ENCODE results near the gene CCDC201. TPM values are rescaled to one million over a fixed set of nuclear protein-coding genes. Genes with fewer than 3 reads are reported as not detected.

Gene CCDC201
- total and polyA plus RNA-seq, 2 of the 8 experiments (the other 6 are each of a cell fraction or from before 2014, with no cell fraction given), result not detected

DNA sequence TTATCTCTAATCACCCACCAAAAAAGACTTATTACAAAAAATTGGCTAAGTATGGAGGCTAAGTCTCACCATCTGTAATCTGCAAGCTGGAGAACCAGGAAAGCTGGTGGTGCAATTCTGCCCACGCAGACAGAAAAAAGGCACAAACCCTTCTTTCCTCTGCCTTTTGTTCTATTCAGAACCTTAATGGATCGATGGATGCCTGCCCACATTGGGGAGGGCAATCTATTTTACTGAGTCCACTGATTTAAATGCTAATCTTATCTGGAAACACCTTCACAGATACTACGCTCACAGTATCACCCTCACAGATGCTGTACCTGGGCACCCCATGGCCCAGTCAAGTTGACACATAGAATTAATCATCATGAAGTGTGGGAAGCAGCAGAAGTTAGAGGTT, 38.0 kb upstream of the CCDC201 start:
- 93% methylated on average over 3 of the region's 3 CpGs; no CpG with 5 or more reads in 1 of the 2 experiments for WGBS, 2 experiments (ENCODE audit: extremely low coverage in 1 of 2, insufficient coverage in 1 of 2, insufficient read length in 1 of 2, insufficient replicate concordance in 2 of 2, low coverage in 1 of 2, low lambda C conversion rate in 2 of 2, missing lambda C conversion rate in 1 of 2)
- H2BK12ac ChIP-seq (ENCODE audit: low read depth, low read length), result no peak overlapping the region
- CTCF ChIA-PET (ENCODE audit: partially characterized antibody), result interaction anchor here (0.7 to 2.4 kb wide), 4 partner anchors 9 to 441 kb away, joined by 3 to 12 read pairs (median 5); no protein-coding TSS in a partner anchor
- no peak overlapping the region for H2BK20ac ChIP-seq (ENCODE audit: low read length)
- no peak overlapping the region for H3K4me3 ChIP-seq (ENCODE audit: extremely low read depth in 1 of 4, insufficient read depth in 2 of 4, low read depth in 3 of 4, low read length in 4 of 4)
- no peaks in the 10 kb centered on the region for H3K4me1 ChIP-seq (replicated peaks in 1 of 4; ENCODE audit: control insufficient read depth in 3 of 4, insufficient read depth in 4 of 4, low read length in 3 of 4)
- no peak overlapping the region for H3K23ac ChIP-seq (ENCODE audit: insufficient read length)
- no peak overlapping the region for H3K4me2 ChIP-seq (ENCODE audit: insufficient read depth in 1 of 2, low read depth in 2 of 2, low read length in 2 of 2)
- H3K14ac ChIP-seq (ENCODE audit: insufficient read length), result no peak overlapping the region
- TF ChIP-seq KDM5A (IDR thresholded peaks at IDR 0.05; ENCODE audit: low read length), result no peak
- no peak for TF ChIP-seq JUN (IDR thresholded peaks at IDR 0.05; ENCODE audit: low read depth, low read length)
- no peak for TF ChIP-seq TBP (IDR thresholded peaks at IDR 0.05; ENCODE audit: low read depth, low read length)
- no peak for TF ChIP-seq ATF3 (IDR thresholded peaks at IDR 0.05; ENCODE audit: insufficient read depth, low read depth, low read length)
- no peaks in the 10 kb centered on the region for H4K20me1 ChIP-seq (replicated peaks in 1 of 2; ENCODE audit: control insufficient read depth in 1 of 2, insufficient read depth in 2 of 2, low read length in 2 of 2)
- POLR2A ChIA-PET (ENCODE audit: partially characterized antibody), result no interaction called here
- H3K18ac ChIP-seq (ENCODE audit: extremely low read depth, low read length), result no peak overlapping the region
- H3K56ac ChIP-seq (replicated peaks; ENCODE audit: insufficient read length, low read depth, low read length), result no peak overlapping the region
- no peak overlapping the region for H4K5ac ChIP-seq (ENCODE audit: insufficient read length, low read depth, low read length)
- no peak overlapping the region for H2BK15ac ChIP-seq (ENCODE audit: low read length)
- no peaks in the 10 kb centered on the region for H3K23me2 ChIP-seq (ENCODE audit: low read depth, low read length)
- no peak for FAIRE-seq
- H2BK120ac ChIP-seq (replicated peaks; ENCODE audit: low read depth, low read length), result no peak overlapping the region
- no peak overlapping the region for H4K8ac ChIP-seq (ENCODE audit: extremely low read depth, insufficient read depth, low read length)
- no peak overlapping the region for H2AK5ac ChIP-seq (ENCODE audit: low read depth, low read length)
- no peak overlapping the region for H3K9ac ChIP-seq (replicated peaks in 1 of 4; ENCODE audit: extremely low read depth in 1 of 4, low read depth in 3 of 4, low read length in 3 of 4)
- no peak overlapping the region for H2BK5ac ChIP-seq (ENCODE audit: low read depth, low read length)
- H3K79me1 ChIP-seq (ENCODE audit: low read depth, low read length), result no peaks in the 10 kb centered on the region
- H2AFZ ChIP-seq (ENCODE audit: low read length), result no peak overlapping the region
- H3K4ac ChIP-seq (replicated peaks; ENCODE audit: insufficient read length, low read depth, low read length), result no peak overlapping the region
- no peak for DNase-seq (ENCODE audit: low read depth in 1 of 2, low spot score in 2 of 2)
- no peaks in the 10 kb centered on the region for H3K79me2 ChIP-seq (ENCODE audit: control insufficient read depth in 1 of 2, insufficient read depth in 2 of 2, low read length in 2 of 2)
- H4K91ac ChIP-seq (replicated peaks; ENCODE audit: insufficient read length, low read length), result no peak overlapping the region
- no peak overlapping the region for H3K27ac ChIP-seq (ENCODE audit: low read depth, low read length)
- H3K9me3 ChIP-seq (ENCODE audit: insufficient read depth in 2 of 2, low read depth in 1 of 2, low read length in 1 of 2), result no peaks in the 10 kb centered on the region
- no peaks in the 10 kb centered on the region for H3K27me3 ChIP-seq (replicated peaks in 1 of 4; ENCODE audit: control insufficient read depth in 3 of 4, extremely low read depth in 1 of 4, insufficient read depth in 3 of 4, low read length in 3 of 4)
- H3K36me3 ChIP-seq (ENCODE audit: control insufficient read depth in 2 of 4, insufficient read depth in 4 of 4, low read length in 3 of 4), result peaks cover 0 to 3% (median 0%) of the 10 kb centered on the region in 4 experiments; a peak in 5 of 8 replicates

Measured in H1 (cell line).